Measurements from ENCODE around the gene MME. TPM values are rescaled to one million over a fixed set of nuclear protein-coding genes. Genes with fewer than 3 reads are reported as not detected.
A peak's percentile ranks its signal among the peaks of the same experiment; 100 is the strongest.

Gene MME
- total and polyA plus RNA-seq, 8 donors = 0.19 to 3.2 (median 0.71) TPM

- 66 to 83% methylated on average over 2 of the region's 2 CpGs for WGBS, 2 donors
- no peaks in the 10 kb centered on the region for H3K9me3 ChIP-seq
- FAIRE-seq = no peak
- H3K27me3 ChIP-seq = no peaks in the 10 kb centered on the region
- intact Hi-C loops (cut with DNase I) = no loop called here
- H3K36me3 ChIP-seq = no peaks in the 10 kb centered on the region
- TF ChIP-seq, protein P1, sequence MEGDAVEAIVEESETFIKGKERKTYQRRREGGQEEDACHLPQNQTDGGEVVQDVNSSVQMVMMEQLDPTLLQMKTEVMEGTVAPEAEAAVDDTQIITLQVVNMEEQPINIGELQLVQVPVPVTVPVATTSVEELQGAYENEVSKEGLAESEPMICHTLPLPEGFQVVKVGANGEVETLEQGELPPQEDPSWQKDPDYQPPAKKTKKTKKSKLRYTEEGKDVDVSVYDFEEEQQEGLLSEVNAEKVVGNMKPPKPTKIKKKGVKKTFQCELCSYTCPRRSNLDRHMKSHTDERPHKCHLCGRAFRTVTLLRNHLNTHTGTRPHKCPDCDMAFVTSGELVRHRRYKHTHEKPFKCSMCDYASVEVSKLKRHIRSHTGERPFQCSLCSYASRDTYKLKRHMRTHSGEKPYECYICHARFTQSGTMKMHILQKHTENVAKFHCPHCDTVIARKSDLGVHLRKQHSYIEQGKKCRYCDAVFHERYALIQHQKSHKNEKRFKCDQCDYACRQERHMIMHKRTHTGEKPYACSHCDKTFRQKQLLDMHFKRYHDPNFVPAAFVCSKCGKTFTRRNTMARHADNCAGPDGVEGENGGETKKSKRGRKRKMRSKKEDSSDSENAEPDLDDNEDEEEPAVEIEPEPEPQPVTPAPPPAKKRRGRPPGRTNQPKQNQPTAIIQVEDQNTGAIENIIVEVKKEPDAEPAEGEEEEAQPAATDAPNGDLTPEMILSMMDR (IDR thresholded peaks at IDR 0.05) = no peak
- H3K4me3 ChIP-seq = no peak overlapping the region
- H3K4me1 ChIP-seq = no peaks in the 10 kb centered on the region
- no peak overlapping the region for H3K27ac ChIP-seq
- no peak for DNase-seq
- no peak for ATAC-seq
These were observed 16.9 kb downstream of the MME start for GRCh38 chr3:155097009-155097349.

GRCh38 chr3:155101398-155101797 is 21.3 kb downstream of the MME start:
- TF ChIP-seq, protein P1 (IDR thresholded peaks at IDR 0.05) = no peak
- no peaks in the 10 kb centered on the region for H3K27me3 ChIP-seq
- H3K4me1 ChIP-seq = no peaks in the 10 kb centered on the region
- intact Hi-C loops (cut with DNase I) = no loop called here
- H3K4me3 ChIP-seq = no peak overlapping the region
- H3K9me3 ChIP-seq = no peaks in the 10 kb centered on the region
- 21 to 30% methylated on average over 2 of the region's 2 CpGs for WGBS, 2 donors
- peak in 1 of 4 donors; percentile 20 for ATAC-seq
- no peak overlapping the region for H3K27ac ChIP-seq
- H3K36me3 ChIP-seq = no peaks in the 10 kb centered on the region
- FAIRE-seq = no peak
- DNase-seq = no peak

- Histone ChIP-seq H3K27me3 (no peaks in the 10 kb centered on the region), H3K4me1 (no peaks in the 10 kb centered on the region), H3K4me3 (no peak overlapping the region), H3K36me3 (no peaks in the 10 kb centered on the region), H3K9me3 (no peaks in the 10 kb centered on the region), H3K27ac (no peak overlapping the region)
- no peak for FAIRE-seq
- intact Hi-C loops (cut with DNase I) = no loop called here
- no peak for ATAC-seq
- TF ChIP-seq, protein P1 (IDR thresholded peaks at IDR 0.05) = no peak
- WGBS, 2 donors = 59 to 74% methylated on average over 2 of the region's 2 CpGs
- DNase-seq = no peak
These were observed 22.2 kb downstream of the MME start for GRCh38 chr3:155102329-155102728.

DNA sequence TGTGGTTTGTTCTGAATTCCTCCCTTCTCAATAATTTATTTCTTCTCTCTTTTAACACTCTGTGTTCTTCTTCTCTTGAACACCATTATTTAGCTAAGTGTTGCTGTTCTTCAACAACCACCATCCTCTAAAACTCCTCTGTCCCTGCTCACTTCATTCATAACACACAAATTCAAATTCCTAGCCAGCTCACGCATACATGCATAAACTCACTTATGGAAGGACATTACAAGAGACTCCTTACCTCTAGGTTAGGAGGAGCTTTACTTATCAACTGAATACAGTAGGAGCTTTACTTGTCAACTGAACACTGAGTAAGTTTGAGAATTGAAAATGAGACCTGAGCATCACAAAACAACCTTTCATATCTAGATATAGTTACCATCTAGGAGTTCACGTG is 23.6 kb downstream of the MME start:
- H3K9me3 ChIP-seq = no peaks in the 10 kb centered on the region
- DNase-seq (no peak), ATAC-seq (no peak), FAIRE-seq (no peak)
- intact Hi-C loops (cut with DNase I) = no loop called here
- no peak overlapping the region for H3K27ac ChIP-seq
- TF ChIP-seq, protein P1 (IDR thresholded peaks at IDR 0.05) = no peak
- 71 to 86% methylated on average over 2 of the region's 2 CpGs for WGBS, 2 donors
- no peak overlapping the region for H3K4me3 ChIP-seq
- no peaks in the 10 kb centered on the region for H3K4me1 ChIP-seq
- no peaks in the 10 kb centered on the region for H3K36me3 ChIP-seq
- no peaks in the 10 kb centered on the region for H3K27me3 ChIP-seq

GRCh38 chr3:155106119-155106518 is 26.0 kb downstream of the MME start:
- Histone ChIP-seq H3K27me3 (no peaks in the 10 kb centered on the region), H3K4me1 (no peaks in the 10 kb centered on the region), H3K27ac (no peak overlapping the region), H3K9me3 (no peaks in the 10 kb centered on the region), H3K36me3 (no peaks in the 10 kb centered on the region), H3K4me3 (no peak overlapping the region)
- DNase-seq = no peak
- intact Hi-C loops (cut with DNase I) = no loop called here
- TF ChIP-seq, protein P1 (IDR thresholded peaks at IDR 0.05) = no peak
- 40 to 41% methylated on average over 2 of the region's 2 CpGs for WGBS, 2 donors
- no peak for FAIRE-seq
- no peak for ATAC-seq

Measured in pancreas (tissue), 10 donors.